A549 treated with Hydrocortisone at 1 μM for 4 hours (cell line): ENCODE results near the gene ABCB1. TPM values are rescaled to one million over a fixed set of nuclear protein-coding genes. Genes with fewer than 3 reads are reported as not detected.

Experiments used
- total RNA-seq: library from RNA; stranded (reverse); fragments of 200-300 nt; extraction: Qiagen RNA extraction; gene quantifications from 5 replicates; pipeline ENCODE4 v1.2.3, GENCODE V29; 2022

Gene ABCB1
- 0.02 to 0.29 TPM (median 0.11 TPM) in 5 replicates for total RNA-seq

GRCh38 chr7:87600130-87601124 is at the start of gene ABCB1:
TSS of gene ABCB1 (minus strand) at chr7:87600884. CDS start at chr7:87600184, 700 bp downstream.

GRCh38 chr7:87475359-87476178 is 125.1 kb downstream of the ABCB1 start, which contains the start of gene ABCB4:
TSS of gene ABCB4 (minus strand) at chr7:87475680. CDS start at chr7:87475465, 215 bp downstream.

Other genes starting within 250 kb of the ABCB1 start
- not detected in 5 replicates for gene ABCB4, start 125.2 kb downstream of the ABCB1 start, total RNA-seq
- not detected in 5 replicates for gene RUNDC3B, start 27.5 kb upstream of the ABCB1 start, total RNA-seq